HG03280 (cell line): ENCODE data around the gene BRSK2.

Source experiments
- ATAC-seq: cut with Tn5 transposase; IDR thresholded peaks from one replicate; pipeline ENCODE4 v1.9.1; 2021; ENCODE audit warnings: mild to moderate bottlenecking, moderate library complexity; ENCODE audit not compliant: unreplicated experiment

BRSK2 gene

DNA sequence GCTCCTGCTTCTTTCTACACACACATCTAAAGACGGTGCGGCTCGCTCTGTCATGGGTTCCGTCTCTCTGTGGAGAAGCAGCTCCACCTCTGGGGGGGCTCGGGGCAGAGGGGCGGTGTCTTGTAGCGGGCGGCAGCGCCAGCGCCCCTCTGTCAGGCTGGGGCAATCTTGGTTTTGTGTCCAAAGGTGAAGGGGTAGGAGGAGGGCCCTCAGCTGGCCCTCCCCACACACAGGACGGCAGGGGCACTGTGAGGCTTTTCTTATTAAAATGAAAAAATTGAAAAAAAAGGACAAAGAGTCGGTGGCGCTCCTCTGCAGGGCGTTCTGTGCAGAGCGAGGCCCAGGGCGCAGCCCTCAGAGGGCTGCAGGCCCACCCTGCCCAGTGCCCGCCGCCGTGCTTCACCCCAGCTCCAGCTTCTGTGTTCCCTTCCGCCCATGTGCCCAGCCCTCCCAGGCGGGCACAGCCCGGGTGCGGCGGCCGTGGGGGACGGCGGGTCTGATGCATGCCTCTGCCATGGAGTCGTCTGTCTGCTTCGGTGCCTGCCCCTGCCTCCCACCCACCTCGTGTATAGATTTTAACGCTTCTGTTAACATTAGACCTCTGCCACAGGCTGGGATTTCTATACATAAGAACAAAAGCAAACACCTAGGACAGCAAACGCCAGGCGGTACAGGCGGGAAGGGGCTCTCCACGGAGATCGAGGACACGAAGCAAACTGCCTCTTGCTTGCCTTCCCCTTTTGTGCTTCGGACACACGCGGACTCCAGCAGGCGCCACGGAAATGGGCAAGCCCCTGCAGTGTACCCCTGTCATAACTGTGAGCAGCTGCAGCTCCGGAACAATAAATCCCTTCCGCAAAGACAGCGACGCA, 72.3 kb downstream of the BRSK2 start:
- ATAC-seq = no peak

DNA sequence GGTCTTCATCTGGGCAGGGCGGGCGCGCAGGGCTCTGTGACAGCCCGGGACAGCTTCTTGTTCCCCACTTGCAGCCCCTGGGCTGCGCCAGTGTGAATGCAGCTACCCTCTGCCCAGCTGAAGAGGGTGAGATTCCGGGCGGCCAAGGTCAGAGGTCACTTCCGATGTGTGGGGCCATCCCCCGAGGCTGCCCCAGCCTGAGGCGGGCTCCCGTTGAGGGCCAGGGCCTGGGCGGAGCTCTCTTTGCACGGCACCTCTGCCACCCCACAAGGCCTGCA, 72.9 kb downstream of the BRSK2 start:
- no peak for ATAC-seq

DNA sequence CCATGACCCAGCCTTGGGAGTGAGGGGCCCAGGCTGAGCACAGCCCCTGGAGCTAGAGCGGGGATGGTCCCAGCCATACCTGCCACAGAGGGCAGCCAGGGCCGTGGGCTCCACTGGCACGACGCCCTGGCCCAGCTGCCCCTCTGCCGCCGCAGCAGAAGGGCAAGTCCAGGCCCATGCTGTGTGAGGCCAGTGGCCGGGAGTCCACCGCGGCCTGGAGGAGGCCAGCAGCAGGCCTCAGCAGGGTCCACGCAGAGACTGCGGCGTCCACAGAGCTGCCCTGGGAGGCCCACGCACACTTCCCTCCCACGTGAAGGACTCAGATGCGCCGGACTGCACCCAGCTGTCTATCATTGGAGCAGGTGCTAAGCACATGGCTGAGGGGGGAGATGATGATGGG, 73.3 kb downstream of the BRSK2 start:
- no peak for ATAC-seq

DNA sequence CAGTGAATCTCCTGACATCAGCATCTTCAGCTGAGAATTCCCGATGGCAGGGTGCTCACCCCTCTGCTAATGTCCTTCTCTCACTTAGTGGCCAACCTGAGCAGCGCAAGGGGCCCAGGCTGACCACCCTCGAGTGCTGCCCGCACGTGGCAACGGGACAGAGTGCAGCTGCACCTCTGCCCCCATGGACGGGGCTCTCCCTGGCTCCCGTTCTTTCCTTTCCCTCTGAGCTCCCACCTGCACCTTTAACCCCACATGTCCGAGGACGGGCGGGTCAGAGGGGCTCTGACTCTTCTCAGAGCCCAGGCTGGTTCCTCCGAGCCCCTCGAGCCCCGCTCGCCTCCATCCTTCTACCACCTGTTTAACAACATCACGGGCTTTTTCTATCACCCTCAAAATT, 77.0 kb downstream of the BRSK2 start:
- no peak for ATAC-seq

DNA sequence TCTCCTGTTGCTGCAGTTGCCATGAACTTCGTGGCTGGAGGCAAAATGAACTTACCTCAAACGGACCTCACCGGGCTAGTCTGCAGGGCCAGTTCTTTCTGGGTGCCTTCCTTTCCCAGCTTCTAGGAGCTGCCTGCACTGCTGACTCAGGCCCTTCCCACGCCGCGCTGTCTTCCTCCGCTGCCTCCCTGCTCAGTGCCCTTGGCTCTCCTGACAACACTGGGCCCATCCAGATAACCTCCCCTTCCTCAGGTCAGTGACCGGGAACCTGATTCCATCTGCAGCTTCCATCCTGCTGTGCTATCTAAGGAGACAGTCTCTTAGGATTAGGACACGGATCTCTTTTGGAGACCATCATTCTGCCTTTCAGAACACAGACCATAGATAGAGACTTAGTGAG, 77.5 kb downstream of the BRSK2 start:
- ATAC-seq = no peak

GRCh38 chr11:1468002-1468401, 78.3 kb downstream of the BRSK2 start:
- no peak for ATAC-seq

GRCh38 chr11:1468473-1469066, 78.8 kb downstream of the BRSK2 start:
- ATAC-seq = no peak

DNA sequence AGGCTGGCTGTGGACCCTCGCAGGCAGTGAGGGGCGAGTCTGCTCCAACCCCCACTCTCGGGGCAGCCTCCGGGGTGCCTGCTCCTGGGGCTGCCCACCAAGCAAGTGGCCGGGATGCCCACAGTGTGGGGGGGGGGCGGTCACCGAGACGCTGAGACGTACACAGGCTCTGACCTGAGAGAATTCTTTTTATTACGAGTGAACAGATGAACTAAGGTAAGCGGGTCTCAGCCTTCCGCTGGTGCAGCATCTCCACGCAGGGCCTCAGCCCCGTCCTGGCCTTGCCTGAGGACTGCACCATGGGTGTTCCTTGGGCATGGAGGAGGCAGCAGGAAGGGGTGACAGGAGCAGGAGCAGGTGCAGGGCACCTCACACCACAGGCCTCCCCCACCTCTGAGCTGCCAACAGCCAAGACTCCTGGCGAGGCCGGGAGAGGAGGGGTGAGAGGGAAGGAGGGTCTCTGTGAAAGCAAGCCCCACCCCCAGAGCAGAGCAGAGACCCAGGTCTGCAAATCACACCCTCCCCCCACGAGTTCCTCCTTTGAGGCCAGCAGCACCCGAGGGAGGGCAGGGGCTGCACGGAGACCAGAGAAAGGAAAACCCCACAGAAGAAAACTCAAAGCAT, 79.7 kb downstream of the BRSK2 start:
- no peak for ATAC-seq

DNA sequence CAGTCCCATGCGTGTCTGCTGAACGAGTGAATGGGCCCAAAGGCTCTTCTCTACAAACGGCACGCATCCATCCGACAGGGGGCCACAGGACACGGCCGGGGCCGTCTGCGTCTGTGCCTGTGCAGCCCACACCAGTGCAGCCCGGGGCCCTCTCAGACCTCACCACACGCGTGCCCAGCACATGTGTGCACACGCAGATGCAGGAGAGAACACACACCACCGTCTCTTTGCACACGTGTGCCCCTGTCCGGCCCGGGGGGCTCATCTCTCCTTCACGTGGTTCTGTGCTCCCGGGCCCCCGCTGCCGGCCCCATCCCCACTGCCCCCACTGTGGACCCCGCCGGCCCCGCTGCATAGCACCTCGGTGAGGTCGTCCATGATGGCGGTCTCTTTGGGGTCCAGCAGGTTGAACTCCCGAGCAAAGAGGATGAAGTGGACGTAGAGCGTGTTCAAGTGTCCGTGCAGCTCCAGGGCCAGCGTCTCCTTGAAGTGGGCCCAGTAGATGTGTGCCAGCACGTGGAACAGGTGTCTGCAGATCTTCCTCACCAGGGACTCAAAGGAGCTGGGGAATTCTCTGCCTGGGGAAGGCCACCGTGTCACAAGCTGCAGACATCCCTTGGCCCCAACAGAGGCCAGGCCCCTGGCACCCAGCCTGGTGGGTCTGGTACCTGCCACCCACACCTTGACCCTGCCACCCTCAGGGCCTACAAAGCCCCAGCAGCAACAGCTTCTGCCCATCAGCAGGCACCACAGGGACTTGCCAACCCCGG, 80.4 kb downstream of the BRSK2 start:
- no peak for ATAC-seq

GRCh38 chr11:1470681-1471611, 81.2 kb downstream of the BRSK2 start:
- ATAC-seq = no peak

- ATAC-seq = no peak
Observed at GRCh38 chr11:1471736-1472135, 82.0 kb downstream of the BRSK2 start.

- no peak for ATAC-seq
Observed at GRCh38 chr11:1472180-1473005, 82.7 kb downstream of the BRSK2 start.

DNA sequence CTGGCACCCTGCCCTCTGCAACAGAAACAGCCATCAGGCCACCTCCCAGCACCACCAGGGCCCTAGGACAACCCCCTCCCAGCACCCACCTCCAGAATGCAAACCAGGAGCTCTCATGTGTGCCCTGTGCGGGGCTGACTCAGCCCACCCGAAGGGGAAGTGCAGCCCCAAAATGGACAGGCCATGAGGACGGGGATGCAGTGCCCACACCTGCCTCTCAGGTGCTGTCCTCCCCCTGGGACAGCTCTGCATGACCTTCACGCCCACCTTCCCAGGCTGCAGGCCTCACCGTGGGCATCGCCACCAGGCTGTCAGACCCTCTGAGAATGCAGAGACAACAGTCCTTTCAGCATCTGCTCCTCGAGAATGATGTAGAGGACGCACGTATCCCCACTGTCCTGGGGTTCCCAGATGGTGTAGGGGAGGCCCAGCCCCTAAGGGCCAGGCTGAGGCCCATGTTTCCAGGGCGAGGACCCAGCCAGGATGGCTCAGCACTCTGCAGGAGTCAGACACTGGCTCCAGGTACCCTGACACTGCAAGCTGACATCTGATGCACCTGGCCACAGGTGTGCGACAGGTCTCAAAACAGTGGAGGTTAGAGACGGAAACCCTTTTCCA, 83.4 kb downstream of the BRSK2 start:
- no peak for ATAC-seq

DNA sequence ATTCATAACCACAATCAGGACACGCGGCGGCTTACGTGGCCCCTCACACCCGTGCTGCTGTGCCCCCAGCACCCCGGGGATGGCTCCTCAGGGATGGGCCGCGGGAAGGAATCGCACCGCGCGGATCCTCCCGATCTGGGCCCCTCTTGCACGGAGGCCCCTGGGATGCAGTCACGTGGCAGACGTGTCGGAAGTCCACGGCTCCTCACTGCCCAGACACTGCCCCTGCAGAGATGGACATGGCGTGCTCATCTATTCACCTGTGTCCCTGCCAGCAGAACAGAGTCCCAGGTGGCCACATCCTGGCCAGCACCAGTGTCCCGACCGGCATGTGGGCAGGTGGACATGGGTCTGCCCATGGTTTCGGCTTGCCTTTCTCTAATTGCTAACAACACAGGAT, 84.1 kb downstream of the BRSK2 start:
- no peak for ATAC-seq

DNA sequence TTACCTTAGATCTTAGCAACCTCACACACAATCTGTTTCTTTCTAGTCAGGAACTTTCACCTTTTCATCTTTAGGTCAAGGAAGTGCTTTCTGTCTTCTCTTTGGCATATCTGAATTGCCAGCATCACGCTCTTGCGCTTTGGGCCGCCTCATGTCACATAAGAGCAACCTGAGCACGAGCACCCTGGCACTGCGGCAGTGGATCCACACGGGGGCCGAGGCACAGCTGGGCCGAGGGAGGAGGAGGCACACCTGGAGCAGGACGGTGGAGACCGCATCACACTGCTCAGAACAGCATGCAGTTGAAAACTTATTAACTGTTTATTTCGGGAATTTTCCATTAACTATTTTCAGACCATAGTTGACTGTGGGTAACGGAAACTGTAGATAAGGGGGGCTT, 86.1 kb downstream of the BRSK2 start:
- ATAC-seq = no peak

- ATAC-seq = no peak
Observed at GRCh38 chr11:1476940-1477736, 87.4 kb downstream of the BRSK2 start.

DNA sequence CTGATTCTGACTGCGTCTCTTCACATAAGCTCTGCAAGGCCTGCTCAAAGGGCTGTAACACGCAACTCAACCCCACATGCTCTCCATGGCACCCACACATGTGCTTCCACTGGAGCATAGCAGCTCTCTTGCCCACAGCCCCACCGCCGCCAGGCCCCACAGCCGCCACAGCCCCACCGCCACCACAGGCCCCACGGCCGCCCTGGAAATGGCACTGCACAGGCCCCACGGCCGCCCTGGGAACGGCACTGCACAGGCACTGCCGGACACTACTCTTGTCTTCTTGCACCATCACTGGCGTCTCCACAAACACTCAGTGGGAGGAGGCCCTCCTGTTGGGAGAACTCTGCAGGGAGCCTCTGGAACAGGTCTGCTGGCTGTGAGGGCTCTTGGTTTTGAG, 88.3 kb downstream of the BRSK2 start:
- ATAC-seq = no peak

GRCh38 chr11:1478544-1478943, 88.8 kb downstream of the BRSK2 start:
- ATAC-seq = no peak
